Amniotic epithelial cell (primary cell): Measurements from ENCODE around the gene ABCA1.

Source experiments
- DNase-seq: peaks from one replicate; pipeline ENCODE4 v3.0.0-alpha.2; 2010; ENCODE audit warnings: low read depth

ABCA1 gene

DNA sequence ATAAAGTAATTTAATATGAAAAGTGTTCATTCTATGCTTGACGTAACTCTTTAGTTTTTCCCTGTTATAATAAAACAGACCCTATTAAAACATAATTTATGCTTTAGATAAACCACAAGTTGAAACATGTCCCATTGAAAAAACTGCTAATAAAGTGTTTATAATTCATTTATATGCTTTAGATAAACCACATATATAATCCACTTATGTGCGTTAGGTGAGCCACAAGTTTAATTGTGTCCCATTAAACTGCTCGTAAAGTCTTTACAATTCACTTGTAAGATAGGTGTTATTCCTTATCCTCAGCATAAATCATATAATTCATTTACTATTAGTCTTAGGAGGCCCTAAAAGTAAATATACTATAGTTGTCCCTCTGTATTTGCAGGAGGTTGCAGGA, 160.4 kb downstream of the ABCA1 start:
- DNase-seq: no peak

DNA sequence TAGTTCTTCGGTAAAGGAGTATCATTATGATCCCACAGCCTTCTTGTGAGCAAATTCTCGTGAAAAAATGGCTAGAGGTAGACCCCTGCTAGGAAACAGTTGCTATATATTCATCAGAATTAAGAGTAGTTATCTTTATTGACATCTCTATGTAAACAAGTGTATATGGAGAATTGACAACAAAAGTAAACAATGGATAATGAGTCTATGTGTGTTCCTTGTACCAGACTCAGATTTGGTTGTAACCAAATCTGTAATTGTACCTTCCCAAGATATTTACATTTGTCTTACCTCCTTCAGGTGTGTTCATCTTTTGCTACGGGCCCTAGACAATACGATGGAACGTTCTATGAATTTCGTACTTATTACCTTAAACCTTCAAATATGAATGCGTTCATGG, 161.9 kb downstream of the ABCA1 start:
- DNase-seq: no peak

DNA sequence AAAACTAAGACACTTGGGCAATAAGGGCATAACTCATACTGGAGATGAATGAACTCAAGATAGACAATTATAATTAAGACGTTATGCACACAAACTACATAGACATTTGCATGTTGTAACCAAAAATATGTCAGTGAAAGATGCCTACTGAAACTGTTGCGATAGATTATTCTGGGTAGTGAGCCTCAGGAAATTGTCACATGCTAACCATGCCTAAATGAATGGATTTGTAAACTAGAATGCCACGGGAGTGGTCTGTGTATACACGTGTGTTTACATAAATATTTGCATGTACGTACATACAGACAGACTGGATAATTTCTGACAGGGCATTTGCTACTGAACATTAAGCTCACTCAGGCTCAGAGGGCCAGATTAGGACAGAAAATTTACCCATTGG, 162.8 kb downstream of the ABCA1 start:
- no peak for DNase-seq

DNA sequence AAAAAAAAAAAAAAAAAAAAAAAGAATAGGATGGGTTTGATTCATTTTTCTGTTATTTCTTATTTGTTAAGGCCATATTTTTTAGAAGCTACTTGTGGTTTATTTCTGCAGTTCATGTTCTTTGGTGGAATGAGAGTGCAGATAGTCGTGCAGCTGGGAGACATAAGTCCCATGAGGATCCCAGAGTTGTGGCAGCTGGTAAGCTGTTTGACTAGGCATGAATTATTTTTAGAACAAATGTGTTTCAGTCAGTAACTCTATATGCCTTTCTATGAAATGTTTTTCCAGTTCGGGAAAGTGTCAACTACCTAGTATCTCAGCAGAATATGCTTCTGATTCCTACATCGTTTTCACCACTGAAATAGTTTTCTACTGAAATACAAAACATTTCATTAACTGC, 169.0 kb downstream of the ABCA1 start:
- DNase-seq: no peak

GRCh38 chr9:104750185-104750767, 177.7 kb downstream of the ABCA1 start:
- DNase-seq: no peak

GRCh38 chr9:104748359-104749031, 179.5 kb downstream of the ABCA1 start:
- DNase-seq: peak; percentile 15

DNA sequence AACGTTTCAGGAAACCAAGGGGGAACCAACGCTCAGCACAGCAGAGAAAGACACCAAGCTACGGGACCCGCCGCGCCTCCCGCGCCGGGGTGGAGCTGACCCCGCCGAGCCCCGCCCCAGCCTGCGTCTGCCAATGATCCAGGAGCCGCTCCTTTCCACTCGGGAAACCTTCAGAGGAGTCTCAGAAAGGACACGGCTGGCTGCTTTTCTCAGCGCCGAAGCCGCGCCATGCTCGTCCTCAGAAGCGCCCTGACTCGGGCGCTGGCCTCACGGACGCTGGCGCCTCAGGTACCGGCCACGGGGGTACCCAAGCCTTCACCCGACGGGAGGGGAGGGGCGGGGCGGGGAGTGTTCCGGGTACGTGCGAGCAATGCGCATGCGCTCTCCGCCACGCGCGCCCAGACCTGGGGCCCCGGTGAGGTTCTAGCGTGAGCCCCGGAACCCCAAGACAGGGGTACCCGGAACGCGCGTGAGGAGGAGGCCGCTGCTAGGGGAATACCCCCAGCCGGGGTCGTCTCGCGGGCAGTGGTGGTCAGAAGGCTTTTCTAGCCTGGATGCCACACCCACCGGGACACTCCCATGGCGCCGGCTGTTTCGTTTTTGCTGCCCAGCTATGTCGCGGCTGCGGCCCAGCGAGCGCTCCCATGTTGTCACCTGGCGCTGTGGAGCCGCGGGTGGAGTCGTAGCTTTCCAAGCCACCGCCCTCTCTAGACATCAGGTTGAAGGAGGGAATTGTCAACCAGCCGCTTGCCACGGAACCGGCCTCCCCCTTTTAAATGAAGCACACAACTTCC, 180.2 kb downstream of the ABCA1 start, which contains the start of gene NIPSNAP3A:
Gene NIPSNAP3A, plus strand, starts transcription at position 119 of the 794 bp plus-strand sequence. Its CDS starts 110 bp downstream, at position 229.
- peak; percentile 55 for DNase-seq

DNA sequence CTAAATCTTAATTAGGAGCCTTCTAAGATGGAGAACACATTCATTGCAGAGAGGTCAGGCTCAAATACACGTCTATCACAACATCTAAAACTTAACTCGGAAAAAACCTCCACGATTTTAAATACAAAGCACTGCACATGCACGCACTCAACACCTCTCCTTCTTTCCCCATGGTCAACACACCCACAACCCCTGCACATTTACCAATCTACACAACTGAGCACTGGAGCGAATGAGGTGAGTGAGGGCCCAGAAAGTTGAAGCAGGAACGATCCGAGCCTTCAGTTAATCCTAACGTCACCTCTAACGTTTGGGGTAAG, 180.8 kb downstream of the ABCA1 start:
- no peak for DNase-seq

DNA sequence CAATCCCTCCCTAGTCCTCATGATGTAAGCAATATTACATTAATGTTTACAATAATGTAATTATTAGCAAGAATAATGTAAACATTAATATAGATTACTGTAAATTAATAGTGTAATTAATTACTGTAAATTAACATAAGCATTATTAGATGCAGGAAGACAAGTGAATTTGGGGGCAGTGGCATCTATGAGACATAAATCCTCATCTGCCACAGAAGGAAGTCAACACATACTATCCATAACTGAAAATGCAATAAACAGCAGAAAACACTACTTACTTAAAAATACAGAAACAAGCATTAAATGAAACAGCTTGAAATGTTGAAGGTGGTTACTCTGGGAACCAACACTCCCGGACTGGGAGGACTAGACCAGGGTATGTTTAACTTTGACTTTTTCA, 181.2 kb downstream of the ABCA1 start:
- DNase-seq: no peak

DNA sequence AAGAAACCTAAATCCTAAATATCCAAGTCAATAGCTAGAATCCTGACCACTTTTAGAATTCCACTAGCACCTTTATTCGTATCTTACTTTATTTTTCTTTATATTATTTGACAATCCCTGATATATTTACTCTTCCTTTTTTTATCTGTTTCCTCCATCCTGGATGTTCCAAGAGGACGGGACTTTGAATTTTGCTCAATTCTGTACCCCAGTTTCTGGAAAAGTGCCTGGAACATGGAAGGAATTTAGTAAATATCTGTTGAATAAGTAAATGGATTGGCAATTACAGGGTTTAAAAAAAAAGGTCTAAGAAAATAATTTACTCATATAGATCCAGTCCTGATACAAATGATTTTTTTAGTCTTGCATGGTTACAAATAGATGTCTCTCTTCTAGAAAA, 181.7 kb downstream of the ABCA1 start:
- no peak for DNase-seq

- DNase-seq: no peak
Observed at GRCh38 chr9:104745852-104746251, 182.1 kb downstream of the ABCA1 start.

DNA sequence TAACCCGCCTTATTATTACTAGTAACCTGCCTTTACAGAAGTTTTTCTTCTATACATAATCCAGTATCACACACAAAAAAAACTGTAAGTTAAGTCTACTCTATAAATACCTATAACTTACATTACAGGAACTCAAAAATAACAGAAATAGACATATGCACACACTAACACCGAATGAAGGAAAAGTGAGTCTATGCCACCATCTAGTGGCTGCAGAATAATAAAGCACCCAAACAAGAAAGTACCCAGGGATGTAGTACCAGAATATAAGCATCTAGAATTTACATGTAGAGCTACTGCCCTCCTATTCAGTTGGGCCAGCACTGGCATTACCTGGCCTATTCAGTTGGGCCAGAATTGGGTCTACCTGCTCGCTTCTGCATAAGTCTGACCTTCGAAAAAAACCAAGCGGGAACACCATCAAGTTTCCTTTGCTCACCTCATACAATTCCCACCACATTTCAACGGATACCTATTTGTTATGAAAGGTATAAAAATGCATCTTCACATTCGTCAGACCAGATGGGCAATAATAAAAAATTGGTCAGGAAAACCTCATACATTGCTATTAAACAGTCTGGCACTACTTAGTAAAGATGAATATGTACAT, 184.5 kb downstream of the ABCA1 start:
- DNase-seq: peak; percentile 65

GRCh38 chr9:104740621-104741020, 187.3 kb downstream of the ABCA1 start:
- peak; percentile 36 for DNase-seq

GRCh38 chr9:104738452-104738851, 189.5 kb downstream of the ABCA1 start:
- DNase-seq: no peak
